Activated CD4-positive, CD25-positive, alpha-beta regulatory T cell treated with anti-CD3 and anti-CD28 coated beads, Interleukin-2, amount 50 U/mL, for 16 hours (primary cell): ENCODE results near the gene GSTO1.
"Not testable (repeated sequence)": the region's sequence is repeated elsewhere in the genome, so short reads cannot be mapped to it uniquely, and the experiment has no call there.

Experiments
- DNase-seq: peaks from one replicate; pipeline ENCODE4 v3.0.0-alpha.2; 2020; ENCODE audit warnings: low read depth, low spot score

GSTO1 gene

GRCh38 chr10:104254493-104255310, at the start of gene GSTO1:
GSTO1 (plus strand) TSS chr10:104254892; CDS start chr10:104254929, 37 bp downstream.
- DNase-seq = peak; percentile 6

GRCh38 chr10:104208730-104209129, 46.0 kb upstream of the GSTO1 start:
- no peak for DNase-seq

- no peak for DNase-seq
Measured at GRCh38 chr10:104209575-104210198, 45.0 kb upstream of the GSTO1 start.

- no peak for DNase-seq
Measured at GRCh38 chr10:104216631-104217030, 38.1 kb upstream of the GSTO1 start.

GRCh38 chr10:104218751-104219150, 35.9 kb upstream of the GSTO1 start:
- no peak for DNase-seq

- no peak for DNase-seq
Measured at GRCh38 chr10:104220522-104220921, 34.2 kb upstream of the GSTO1 start.

GRCh38 chr10:104223304-104223703, 31.4 kb upstream of the GSTO1 start:
- DNase-seq = no peak

- no peak for DNase-seq
Measured at GRCh38 chr10:104230490-104230889, 24.2 kb upstream of the GSTO1 start.

GRCh38 chr10:104231784-104232612, 22.7 kb upstream of the GSTO1 start, which contains the start of gene CFAP43:
CFAP43 (minus strand) TSS chr10:104232364; CDS start chr10:104232246, 118 bp downstream.
- peak; percentile 95 for DNase-seq

- DNase-seq = no peak
Measured at GRCh38 chr10:104232613-104233102, 22.0 kb upstream of the GSTO1 start.

GRCh38 chr10:104233817-104234216, 20.9 kb upstream of the GSTO1 start:
- DNase-seq = no peak

GRCh38 chr10:104234934-104235333, 19.8 kb upstream of the GSTO1 start:
- DNase-seq = no peak

- DNase-seq = no peak
Measured at GRCh38 chr10:104235801-104236200, 18.9 kb upstream of the GSTO1 start.

GRCh38 chr10:104240078-104240477, 14.6 kb upstream of the GSTO1 start:
- DNase-seq = no peak

- no peak for DNase-seq
Measured at GRCh38 chr10:104242545-104242944, 12.1 kb upstream of the GSTO1 start.

- DNase-seq = not testable (repeated sequence)
Measured at GRCh38 chr10:104243009-104243408, 11.7 kb upstream of the GSTO1 start.

GRCh38 chr10:104243512-104243911, 11.2 kb upstream of the GSTO1 start:
- no peak for DNase-seq

- DNase-seq = no peak
Measured at GRCh38 chr10:104245066-104245632, 9.5 kb upstream of the GSTO1 start.

- no peak for DNase-seq
Measured at GRCh38 chr10:104246976-104247375, 7.7 kb upstream of the GSTO1 start.

- DNase-seq = no peak
Measured at GRCh38 chr10:104247513-104248146, 7.1 kb upstream of the GSTO1 start.

- not testable (repeated sequence) for DNase-seq
Measured at GRCh38 chr10:104248931-104249330, 5.8 kb upstream of the GSTO1 start.
